Fibroblast of villous mesenchyme (primary cell): ENCODE measurements around the gene CD99L2. TPM values are rescaled to one million over a fixed set of nuclear protein-coding genes. Genes with fewer than 3 reads are reported as not detected.

Experiments
- DNase-seq: peaks from one replicate; pipeline ENCODE4 v3.0.0-alpha.2; 2010; ENCODE audit warnings: low read depth
- H3K4me3 ChIP-seq: 2 replicates; pipeline ENCODE4 v1.5.1; 2011; ENCODE audit warnings: low read depth, mild to moderate bottlenecking, low read length
- CTCF ChIP-seq: IDR thresholded peaks from 2 replicates; pipeline ENCODE4 v1.5.1; 2012; ENCODE audit warnings: low read depth, mild to moderate bottlenecking, low read length; ENCODE audit not compliant: insufficient read depth
- total RNA-seq: library from RNA; depleted of rRNA; stranded (reverse); fragments of >200 nt; gene quantifications from 2 replicates; pipeline ENCODE4 v1.2.3, GENCODE V29; 2012

CD99L2 gene
- total RNA-seq, 1 donor: 47.9 TPM

- no peak overlapping the region for H3K4me3 ChIP-seq
- DNase-seq: no peak
- TF ChIP-seq CTCF: no peak
Measured at GRCh38 chrX:150813922-150814321, 84.5 kb downstream of the CD99L2 start.

- TF ChIP-seq CTCF: no peak
- H3K4me3 ChIP-seq: no peak overlapping the region
- DNase-seq: no peak
Measured at GRCh38 chrX:150806827-150807226, 91.6 kb downstream of the CD99L2 start.

- peak; percentile 63 for DNase-seq
- no peak for TF ChIP-seq CTCF
- H3K4me3 ChIP-seq: no peak overlapping the region
Measured at GRCh38 chrX:150805736-150806135, 92.7 kb downstream of the CD99L2 start.

GRCh38 chrX:150792949-150793527 lies 105.4 kb downstream of the CD99L2 start:
- DNase-seq: no peak
- TF ChIP-seq CTCF: no peak
- no peak overlapping the region for H3K4me3 ChIP-seq

GRCh38 chrX:150790021-150790420 lies 108.4 kb downstream of the CD99L2 start:
- no peak overlapping the region for H3K4me3 ChIP-seq
- DNase-seq: peak; percentile 17
- TF ChIP-seq CTCF: no peak

GRCh38 chrX:150781677-150782076 lies 116.8 kb downstream of the CD99L2 start:
- TF ChIP-seq CTCF: no peak
- no peak for DNase-seq
- H3K4me3 ChIP-seq: no peak overlapping the region

- no peak for TF ChIP-seq CTCF
- no peak for DNase-seq
- no peak overlapping the region for H3K4me3 ChIP-seq
Measured at GRCh38 chrX:150779385-150779784, 119.1 kb downstream of the CD99L2 start.
